ENCODE results near the gene DNPEP. TPM values are rescaled to one million over a fixed set of nuclear protein-coding genes. Genes with fewer than 3 reads are reported as not detected.

The DNPEP gene
- total RNA-seq, 2 experiments from 2014 or later: 39.3 to 63.6 TPM

GRCh38 chr2:219334076-219334475 is 53.6 kb downstream of the DNPEP start:
- intact Hi-C loops (cut with micrococcal nuclease; ENCODE audit: unreplicated experiment): no loop called here
- POLR2A ChIA-PET: interaction anchor here (1.0 kb wide), 1 partner anchor 14 kb away, joined by 4 read pairs; no protein-coding TSS in a partner anchor

GRCh38 chr2:219332542-219332941 is 55.2 kb downstream of the DNPEP start, which contains the start of gene RESP18:
TSS of gene RESP18 (minus strand) at chr2:219332744.
- no peak for DNase-seq (ENCODE audit: low spot score)
- H4K20me1 ChIP-seq (ENCODE audit: insufficient read depth, low read length): no peaks in the 10 kb centered on the region
- no peak within 1 kb of the TSS for H3K4me2 ChIP-seq (ENCODE audit: low read length)
- TF ChIP-seq EZH2phosphoT487 (IDR thresholded peaks at IDR 0.05; ENCODE audit: borderline replicate concordance, low read depth, low read length): no peak
- no peak for TF ChIP-seq CTCF (conservative IDR thresholded peaks at IDR 0.05; ENCODE audit: low read length)
- ChIA-PET POLR2A (no interaction called here), CTCF (ENCODE audit: unreplicated experiment) (no interaction called here)
- no peaks in the 10 kb centered on the region for H3K36me3 ChIP-seq (ENCODE audit: insufficient read depth, low read length)
- no peak within 1 kb of the TSS for H3K4me3 ChIP-seq (ENCODE audit: low read depth, low read length, poor library complexity, severe bottlenecking)
- H3K9me3 ChIP-seq (ENCODE audit: low read length): no peaks in the 10 kb centered on the region
- H3K79me2 ChIP-seq (ENCODE audit: insufficient read depth, low read depth, low read length): no peaks in the 10 kb centered on the region
- no peak within 1 kb of the TSS for H3K27ac ChIP-seq (ENCODE audit: low read depth, low read length, poor library complexity, severe bottlenecking)
- intact Hi-C loops (cut with micrococcal nuclease; ENCODE audit: unreplicated experiment): no loop called here
- no peak within 1 kb of the TSS for H2AFZ ChIP-seq (ENCODE audit: low read length)
- no peaks in the 10 kb centered on the region for H3K9me2 ChIP-seq (ENCODE audit: insufficient read depth, low read length)
- H3K4me1 ChIP-seq (ENCODE audit: insufficient read depth, low read length, poor library complexity, severe bottlenecking): no peaks in the 10 kb centered on the region
- BruUV-seq (replicated peaks): no TSS peak

More at GRCh38 chr2:219334076-219334475, 53.6 kb downstream of the DNPEP start:
- no peak overlapping the region for H3K4me2 ChIP-seq (ENCODE audit: low read length)
- H3K9me3 ChIP-seq (ENCODE audit: low read length): no peaks in the 10 kb centered on the region
- H3K36me3 ChIP-seq (ENCODE audit: insufficient read depth, low read length): no peaks in the 10 kb centered on the region
- no TSS peak for BruUV-seq (replicated peaks)
- H3K4me3 ChIP-seq (ENCODE audit: low read depth, low read length, poor library complexity, severe bottlenecking): no peak overlapping the region
- TF ChIP-seq CTCF (conservative IDR thresholded peaks at IDR 0.05; ENCODE audit: low read length): no peak
- TF ChIP-seq EZH2phosphoT487 (IDR thresholded peaks at IDR 0.05; ENCODE audit: borderline replicate concordance, low read depth, low read length): no peak
- CTCF ChIA-PET (ENCODE audit: unreplicated experiment): no interaction called here
- no peak for DNase-seq (ENCODE audit: low spot score)
- no peaks in the 10 kb centered on the region for H3K79me2 ChIP-seq (ENCODE audit: insufficient read depth, low read depth, low read length)
- no peak overlapping the region for H3K27ac ChIP-seq (ENCODE audit: low read depth, low read length, poor library complexity, severe bottlenecking)
- H3K4me1 ChIP-seq (ENCODE audit: insufficient read depth, low read length, poor library complexity, severe bottlenecking): no peaks in the 10 kb centered on the region
- no peak overlapping the region for H2AFZ ChIP-seq (ENCODE audit: low read length)
- no peaks in the 10 kb centered on the region for H4K20me1 ChIP-seq (ENCODE audit: insufficient read depth, low read length)
- H3K9me2 ChIP-seq (ENCODE audit: insufficient read depth, low read length): no peaks in the 10 kb centered on the region

GRCh38 chr2:219331560-219332213 is 56.0 kb downstream of the DNPEP start:
- Histone ChIP-seq H4K20me1 (ENCODE audit: insufficient read depth, low read length) (no peaks in the 10 kb centered on the region), H3K9me3 (ENCODE audit: low read length) (no peaks in the 10 kb centered on the region), H3K4me2 (ENCODE audit: low read length) (no peak overlapping the region), H3K4me3 (ENCODE audit: low read depth, low read length, poor library complexity, severe bottlenecking) (no peak overlapping the region), H3K36me3 (ENCODE audit: insufficient read depth, low read length) (no peaks in the 10 kb centered on the region), H3K27ac (ENCODE audit: low read depth, low read length, poor library complexity, severe bottlenecking) (no peak overlapping the region), H3K4me1 (ENCODE audit: insufficient read depth, low read length, poor library complexity, severe bottlenecking) (no peaks in the 10 kb centered on the region), H2AFZ (ENCODE audit: low read length) (no peak overlapping the region), H3K9me2 (ENCODE audit: insufficient read depth, low read length) (no peaks in the 10 kb centered on the region), H3K79me2 (ENCODE audit: insufficient read depth, low read depth, low read length) (no peaks in the 10 kb centered on the region)
- TF ChIP-seq CTCF (conservative IDR thresholded peaks at IDR 0.05; ENCODE audit: low read length): no peak
- no peak for TF ChIP-seq EZH2phosphoT487 (IDR thresholded peaks at IDR 0.05; ENCODE audit: borderline replicate concordance, low read depth, low read length)
- no TSS peak for BruUV-seq (replicated peaks)
- CTCF ChIA-PET (ENCODE audit: unreplicated experiment): no interaction called here
- POLR2A ChIA-PET: interaction anchor here (0.5 kb wide), 1 partner anchor 1611 kb away, joined by 3 read pairs; no protein-coding TSS in a partner anchor
- DNase-seq (ENCODE audit: low spot score): no peak
- intact Hi-C loops (cut with micrococcal nuclease; ENCODE audit: unreplicated experiment): no loop called here

Measured in OCI-LY7 (cell line).